NCI-H146 treated with DMSO at 0.1 percent for 48 hours (cell line): ENCODE data around the gene AVPI1.
A peak's percentile ranks its signal among the peaks of the same experiment; 100 is the strongest.
"Not testable (repeated sequence)": the region's sequence is repeated elsewhere in the genome, so short reads cannot be mapped to it uniquely, and the experiment has no call there.

Experiments
- DNase-seq: peaks from one replicate; lab custom pipeline; 2025; ENCODE audit not compliant: unreplicated experiment; lab: John Stamatoyannopoulos, UW

Gene AVPI1

DNA sequence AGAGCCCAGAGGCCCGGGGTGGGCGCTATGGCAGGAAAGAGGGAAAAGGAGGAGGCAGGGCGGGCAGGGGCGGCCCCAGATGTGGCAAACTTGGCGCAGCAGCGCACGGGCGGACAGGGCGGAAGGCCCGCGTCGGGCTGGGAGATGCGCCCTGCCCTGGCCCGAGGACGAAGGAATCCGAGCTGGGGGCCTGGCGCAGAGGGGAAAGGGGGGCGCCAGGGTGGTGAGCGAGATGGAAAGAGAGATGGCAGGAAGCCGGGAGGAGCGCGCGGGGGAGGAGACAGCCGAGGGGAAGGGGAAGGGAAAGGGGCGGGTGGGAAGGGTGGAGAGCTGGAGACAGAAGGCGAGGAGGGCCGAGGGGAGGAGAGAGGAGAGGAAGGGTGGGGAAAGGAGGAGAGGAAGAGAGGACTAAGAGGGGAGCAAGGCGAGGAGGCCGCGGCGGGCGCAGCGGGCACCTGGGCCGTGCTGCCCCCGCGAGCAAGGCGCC lies 26.3 kb upstream of the AVPI1 start, which contains the start of gene MARVELD1:
Gene MARVELD1 (plus strand): TSS at position 392 of the 487 bp plus-strand sequence. CDS start 147 bp downstream, outside the sequence.
- DNase-seq = peak; percentile 65

DNA sequence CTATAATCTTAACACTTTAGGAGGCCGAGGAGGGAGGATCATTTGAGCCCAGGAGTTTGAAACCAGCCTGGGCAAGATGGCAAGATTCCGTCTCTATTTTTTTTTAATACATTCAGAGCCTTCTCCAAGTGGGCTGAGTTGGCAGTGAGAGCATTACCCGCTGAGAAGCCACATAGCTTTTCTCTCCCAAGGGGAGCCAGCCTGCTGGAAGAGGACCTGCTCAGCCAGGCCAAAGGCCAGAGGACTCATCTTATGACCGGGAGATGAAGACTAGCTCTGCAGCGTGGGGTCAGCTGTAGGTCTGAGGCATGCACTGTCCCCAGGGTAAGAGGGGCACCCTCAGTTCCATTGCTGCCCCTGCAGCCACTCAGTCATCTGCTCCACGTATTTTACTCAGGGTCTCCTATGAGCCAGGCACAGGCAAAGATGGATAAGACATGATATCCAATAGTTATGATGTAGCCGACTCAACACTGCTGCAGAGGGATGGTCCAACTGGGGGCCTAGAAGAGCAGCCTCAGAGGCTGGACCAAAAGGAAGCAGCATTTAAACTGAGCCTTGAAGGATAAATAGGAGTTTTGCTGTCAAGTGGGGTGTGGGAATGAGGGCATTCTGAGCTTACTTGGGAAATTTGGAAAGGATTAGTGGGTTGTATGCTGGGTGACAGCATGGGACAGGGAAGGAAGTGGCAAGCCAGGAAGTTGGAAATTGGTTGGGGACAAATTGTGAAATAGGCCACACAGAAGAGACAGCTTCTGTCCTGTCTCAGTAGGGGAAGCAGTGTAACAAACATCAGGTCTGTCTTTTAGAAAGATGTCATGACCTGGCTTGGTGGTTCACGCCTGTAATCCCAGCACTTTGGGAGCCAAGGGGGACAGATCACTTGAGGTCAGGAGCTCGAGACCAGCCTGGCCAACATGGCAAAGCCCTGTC lies 24.9 kb upstream of the AVPI1 start:
- DNase-seq = no peak

- peak; percentile 24 for DNase-seq
These were observed 22.2 kb upstream of the AVPI1 start for GRCh38 chr10:97708976-97709946.

GRCh38 chr10:97708167-97708566 lies 21.1 kb upstream of the AVPI1 start:
- DNase-seq = no peak

GRCh38 chr10:97707134-97707861 lies 20.3 kb upstream of the AVPI1 start:
- no peak for DNase-seq

DNA sequence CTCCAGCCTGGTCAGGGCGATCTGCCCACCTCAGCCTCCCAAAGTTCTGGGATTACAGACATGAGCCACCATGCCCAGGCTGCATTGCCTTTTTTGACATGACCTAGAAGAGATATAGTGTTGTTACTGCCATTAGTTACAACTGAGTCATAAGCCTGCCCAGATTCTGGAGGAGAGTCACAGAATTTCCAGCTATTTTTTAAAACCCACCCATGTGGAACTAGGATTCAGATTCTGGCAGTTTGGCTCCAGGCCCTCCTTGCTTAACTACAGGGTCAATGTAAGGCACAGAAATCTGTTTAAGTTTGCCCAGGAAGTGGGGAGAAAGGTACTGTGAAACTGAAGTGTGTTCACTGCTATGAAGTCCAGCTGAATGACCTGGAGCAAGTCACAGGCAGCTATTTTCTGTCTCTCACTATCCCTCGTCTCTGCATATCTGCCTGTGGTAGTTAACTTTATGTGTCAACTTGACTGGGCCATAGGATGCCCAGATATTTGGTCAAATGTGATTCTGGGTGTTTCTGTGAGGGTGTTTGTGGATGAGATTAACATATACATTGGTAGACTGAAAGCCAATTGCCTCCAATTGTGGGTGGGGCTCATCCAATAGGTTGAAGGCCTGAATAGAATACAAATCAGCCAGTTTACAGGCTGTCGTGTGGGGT lies 18.1 kb upstream of the AVPI1 start:
- DNase-seq = no peak

- DNase-seq = no peak
These were observed 17.3 kb upstream of the AVPI1 start for GRCh38 chr10:97704341-97704740.

- DNase-seq = no peak
These were observed 16.5 kb upstream of the AVPI1 start for GRCh38 chr10:97703398-97704067.

- peak; percentile 62 for DNase-seq
These were observed 14.5 kb upstream of the AVPI1 start for GRCh38 chr10:97701438-97702069.

DNA sequence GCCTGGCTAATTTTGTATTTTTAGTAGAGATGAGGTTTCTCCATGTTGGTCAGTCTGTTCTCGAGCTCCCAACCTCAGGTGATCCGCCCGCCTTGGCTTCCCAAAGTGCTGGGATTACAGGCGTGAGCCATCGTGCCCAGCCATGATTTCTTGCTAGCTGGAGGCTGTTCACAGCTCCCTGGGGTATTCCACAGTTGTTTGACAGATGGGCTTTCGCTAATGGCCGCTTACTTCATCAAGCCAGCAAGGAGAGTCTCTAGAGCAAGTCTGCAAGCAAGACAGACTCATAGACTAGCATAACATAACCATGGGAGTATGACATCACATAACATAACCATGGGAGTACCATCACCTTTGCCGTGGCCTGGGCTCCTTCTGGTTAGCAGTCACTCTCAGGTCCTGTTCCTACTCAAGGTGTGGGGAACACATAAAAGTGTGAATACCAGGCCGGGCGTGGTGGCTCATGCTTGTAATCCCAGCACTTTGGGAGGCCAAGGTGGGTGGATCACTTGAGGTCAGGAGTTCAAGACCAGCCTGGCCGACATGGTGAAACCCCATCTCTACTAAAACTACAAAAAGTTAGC lies 11.1 kb upstream of the AVPI1 start:
- DNase-seq = not testable (repeated sequence)

DNA sequence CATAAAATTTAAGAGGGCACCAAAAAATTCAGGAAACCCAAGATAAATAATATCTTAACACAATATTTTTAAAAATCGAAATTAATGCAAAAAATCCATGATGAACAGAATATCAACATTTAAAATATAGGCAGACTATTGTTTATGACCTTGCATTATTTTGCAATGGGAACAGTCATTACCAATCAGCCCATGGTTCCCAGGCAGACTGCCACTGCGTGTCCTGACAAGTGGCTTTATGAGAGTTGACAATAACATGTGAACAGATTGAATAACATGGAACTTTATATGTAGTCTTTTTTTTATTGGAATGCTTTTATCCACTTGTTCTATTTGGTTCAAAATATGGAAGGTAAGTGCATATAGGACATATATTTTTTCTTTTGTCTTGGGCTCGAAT lies 3.1 kb upstream of the AVPI1 start:
- DNase-seq = no peak

GRCh38 chr10:97689559-97690020 lies 2.5 kb upstream of the AVPI1 start:
- no peak for DNase-seq

DNA sequence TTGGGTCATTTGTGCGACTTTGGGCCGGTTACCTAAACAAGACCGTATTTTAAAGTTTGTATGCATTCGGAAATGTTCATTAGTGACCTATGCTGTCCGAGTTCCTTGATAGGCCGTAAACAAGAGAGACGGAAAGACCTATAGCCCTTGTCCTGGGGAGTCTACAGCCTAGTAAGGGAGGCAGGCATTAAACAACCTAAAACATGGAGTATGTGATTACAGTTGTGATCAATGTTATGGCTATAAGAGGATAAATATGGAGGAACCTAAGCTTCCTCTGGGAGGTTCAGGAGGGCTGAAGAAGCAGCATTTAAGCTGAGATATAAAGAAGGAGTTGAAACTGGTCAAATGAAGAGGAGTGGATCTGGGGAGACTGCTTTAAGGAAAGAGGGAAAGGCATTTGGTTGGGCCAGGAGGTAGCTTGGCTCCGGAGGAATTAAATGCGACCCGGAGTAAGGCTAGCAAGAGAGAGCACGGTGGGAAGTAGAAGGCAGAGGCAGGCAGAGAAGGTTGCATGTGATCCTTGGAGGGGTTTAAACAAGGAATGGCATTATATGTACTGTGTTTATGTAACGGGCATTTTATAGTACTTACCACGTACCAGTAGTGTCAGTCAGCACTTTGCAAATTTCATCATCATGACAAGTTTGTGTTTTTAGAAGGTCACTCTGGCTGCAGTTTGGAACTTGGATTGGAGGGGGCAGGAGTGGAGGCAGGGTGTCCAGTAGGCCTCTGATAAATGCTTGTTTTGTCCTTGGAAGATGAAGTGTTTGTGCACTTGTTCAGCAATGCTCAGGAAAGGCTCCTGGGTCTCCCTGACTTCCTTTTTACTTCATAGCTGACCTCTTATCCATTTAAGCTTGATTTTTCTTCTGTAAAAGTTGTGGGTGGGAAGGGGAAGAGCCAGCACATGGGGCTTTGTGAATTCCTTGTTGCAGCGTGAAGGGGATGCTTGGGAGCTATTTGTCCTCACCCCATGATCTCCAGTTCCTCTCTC lies 1.0 kb upstream of the AVPI1 start:
- no peak for DNase-seq

GRCh38 chr10:97686301-97686961 lies 610 bp downstream of the AVPI1 start:
- no peak for DNase-seq

GRCh38 chr10:97685395-97685958 lies 1.6 kb downstream of the AVPI1 start:
- no peak for DNase-seq

- DNase-seq = no peak
These were observed 2.1 kb downstream of the AVPI1 start for GRCh38 chr10:97684866-97685394.
